GM23338 (cell line): ENCODE measurements around the gene MUC5B. TPM values are rescaled to one million over a fixed set of nuclear protein-coding genes. Genes with fewer than 3 reads are reported as not detected.

Source experiments
- ATAC-seq: fragments of 200-7000 bp; cut with Tn5 transposase; 3 replicates; pipeline ENCODE4 v1.9.1; 2020
- DNase-seq: peaks from one replicate; pipeline ENCODE4 v3.0.0-alpha.2; 2015; ENCODE audit warnings: low spot score
- H2AFZ ChIP-seq: fragments of 200-600 bp; sonication (generic); 2 replicates; pipeline ENCODE4 v1.8.0; 2016; ENCODE audit warnings: antibody characterized with exemption, mild to moderate bottlenecking, moderate library complexity
- H3F3A ChIP-seq: fragments of 200-600 bp; sonication (generic); replicated peaks from 2 replicates; pipeline ENCODE4 v1.8.0; 2017; ENCODE audit warnings: antibody characterized with exemption, mixed run types, low read depth
- H3K27ac ChIP-seq: fragments of 200-600 bp; sonication (generic); 2 replicates; pipeline ENCODE4 v1.6.1; 2016; ENCODE audit warnings: low read depth
- H3K27me3 ChIP-seq: fragments of 200-600 bp; sonication (generic); 2 replicates; pipeline ENCODE4 v1.8.0; 2016; ENCODE audit warnings: mild to moderate bottlenecking, mixed run types, moderate library complexity; ENCODE audit not compliant: insufficient read depth
- H3K36me3 ChIP-seq: fragments of 200-600 bp; sonication (generic); 2 replicates; pipeline ENCODE4 v1.8.0; 2016; ENCODE audit warnings: mild to moderate bottlenecking; ENCODE audit not compliant: insufficient read depth
- H3K4me1 ChIP-seq: fragments of 200-600 bp; sonication (generic); 2 replicates; pipeline ENCODE4 v1.8.0; 2016; ENCODE audit warnings: mild to moderate bottlenecking, moderate library complexity; ENCODE audit not compliant: insufficient read depth
- H3K4me2 ChIP-seq: fragments of 200-600 bp; sonication (generic); 2 replicates; pipeline ENCODE4 v1.7.1; 2017; ENCODE audit warnings: mixed run types
- H3K4me3 ChIP-seq: fragments of 200-600 bp; sonication (generic); 2 replicates; pipeline ENCODE4 v1.6.1; 2016; ENCODE audit warnings: mixed run types
- H3K79me2 ChIP-seq: fragments of 200-600 bp; sonication (generic); replicated peaks from 2 replicates; pipeline ENCODE4 v1.8.0; 2017; ENCODE audit warnings: mild to moderate bottlenecking; ENCODE audit not compliant: insufficient read depth
- H3K9me2 ChIP-seq: fragments of 200-600 bp; sonication (generic); 2 replicates; pipeline ENCODE4 v1.8.0; 2017; ENCODE audit not compliant: insufficient read depth
- H4K20me1 ChIP-seq: fragments of 200-600 bp; sonication (generic); replicated peaks from 2 replicates; pipeline ENCODE4 v1.8.0; 2017; ENCODE audit warnings: mild to moderate bottlenecking; ENCODE audit not compliant: insufficient read depth
- H3K27ac Mint-ChIP-seq: 2 replicates; pipeline ENCODE4 v1.8.0; 2020; ENCODE audit warnings: inconsistent platforms, mild to moderate bottlenecking, moderate library complexity, mixed read lengths
- H3K27me3 Mint-ChIP-seq: 3 replicates; pipeline ENCODE4 v1.8.0; 2022; ENCODE audit warnings: low read depth, mild to moderate bottlenecking, moderate library complexity, mixed read lengths, inconsistent platforms; ENCODE audit not compliant: insufficient read depth, poor library complexity
- H3K36me3 Mint-ChIP-seq: 3 replicates; pipeline ENCODE4 v1.8.0; 2021; ENCODE audit warnings: low read depth, mild to moderate bottlenecking, inconsistent platforms, moderate library complexity, mixed read lengths
- H3K4me1 Mint-ChIP-seq: 3 replicates; pipeline ENCODE4 v1.8.0; 2020; ENCODE audit warnings: mild to moderate bottlenecking, inconsistent platforms, mixed read lengths
- H3K4me3 Mint-ChIP-seq: 3 replicates; pipeline ENCODE4 v1.8.0; 2021; ENCODE audit warnings: moderate library complexity, mild to moderate bottlenecking, inconsistent platforms, mixed read lengths
- H3K9me3 Mint-ChIP-seq: 3 replicates; pipeline ENCODE4 v1.8.0; 2020; ENCODE audit warnings: moderate library complexity, mild to moderate bottlenecking, inconsistent platforms, mixed read lengths
- CREB1 ChIP-seq: fragments of 250-450 bp; sonication (Bioruptor Pico); IDR thresholded peaks from 2 replicates; pipeline ENCODE4 v1.5.0; 2020; ENCODE audit warnings: low read depth, mild to moderate bottlenecking, moderate library complexity
- CTCF ChIP-seq, 2 experiments: fragments of 200-600 bp in 1 of 2; sonication (generic) in 1 of 2; conservative IDR thresholded peaks; 2 replicates each; pipeline versions ENCODE4 v1.5.1 to v1.6.1; 2016 to 2017; ENCODE audit warnings: antibody characterized with exemption in 2 of 2, low read depth in 2 of 2, mild to moderate bottlenecking in 2 of 2, moderate library complexity in 1 of 2
- ETS1 ChIP-seq: IDR thresholded peaks from 2 replicates; pipeline ENCODE4 v1.6.1; 2016; ENCODE audit warnings: antibody characterized with exemption
- EZH2 ChIP-seq: fragments of 200-600 bp; sonication (generic); IDR thresholded peaks from one replicate; pipeline ENCODE4 v1.8.0; 2017; ENCODE audit warnings: antibody characterized with exemption, mild to moderate bottlenecking, low read depth; ENCODE audit not compliant: unreplicated experiment
- EZH2phosphoT487 ChIP-seq: fragments of 200-600 bp; sonication (generic); IDR thresholded peaks from one replicate; pipeline ENCODE4 v1.8.1; 2018; ENCODE audit warnings: antibody characterized with exemption; ENCODE audit not compliant: unreplicated experiment
- POLR2AphosphoS5 ChIP-seq: IDR thresholded peaks from 2 replicates; pipeline ENCODE4 v1.6.1; 2016; ENCODE audit warnings: antibody characterized with exemption, low read depth
- STAT1 ChIP-seq: IDR thresholded peaks from one replicate; pipeline ENCODE4 v1.6.1; 2016; ENCODE audit warnings: antibody characterized with exemption; ENCODE audit not compliant: unreplicated experiment
- ZNF114 ChIP-seq: fragments of 250-450 bp; sonication (Bioruptor Pico); IDR thresholded peaks from 2 replicates; pipeline ENCODE4 v1.5.0; 2020; ENCODE audit warnings: mild to moderate bottlenecking, moderate library complexity
- ZNF331 ChIP-seq: fragments of 250-450 bp; sonication (Bioruptor Pico); IDR thresholded peaks from 2 replicates; pipeline ENCODE4 v1.5.0; 2020; ENCODE audit warnings: low read depth, mild to moderate bottlenecking, moderate library complexity
- ZNF462 ChIP-seq: fragments of 250-450 bp; sonication (Bioruptor Pico); IDR thresholded peaks from 2 replicates; pipeline ENCODE4 v1.5.0; 2020; ENCODE audit warnings: mild to moderate bottlenecking, moderate library complexity
- polyA plus RNA-seq: library from polyadenylated mRNA; unstranded; fragments of >200 nt; fragmentation: Nextera tagmentation; extraction: Ambion mirVana; gene quantifications from 2 replicates; pipeline ENCODE4 v1.2.1, GENCODE V29; 2016
- total RNA-seq: library from RNA; depleted of rRNA; stranded (reverse); fragments of >200 nt; shearing (Covaris generic); gene quantifications from 2 replicates; pipeline ENCODE4 v1.2.3, GENCODE V29; 2014

The MUC5B gene
- total and polyA plus RNA-seq, 2 experiments from 2014 or later = 0.18 to 0.90 TPM

- no peaks in the 10 kb centered on the region for H3F3A ChIP-seq
- H3K27me3 ChIP-seq = no peaks in the 10 kb centered on the region
- Mint-ChIP-seq H3K9me3 (no peaks in the 10 kb centered on the region; the same call in 2 of the 3 replicates), H3K27ac (no peak overlapping the region), H3K27me3 (peaks cover 6% of the 10 kb centered on the region), H3K4me3 (no peak overlapping the region), H3K36me3 (no peaks in the 10 kb centered on the region), H3K4me1 (peaks cover 31% of the 10 kb centered on the region)
- peaks cover 82% of the 10 kb centered on the region for H3K79me2 ChIP-seq
- H2AFZ ChIP-seq = no peak overlapping the region
- ATAC-seq (no peak), DNase-seq (no peak)
- H3K9me2 ChIP-seq = no peaks in the 10 kb centered on the region
- H3K4me1 ChIP-seq = 0 out of 2 replicates have a peak, but pooled peaks cover 5% of the 10 kb centered on the region
- no peaks in the 10 kb centered on the region for H3K36me3 ChIP-seq
- TF ChIP-seq CREB1 (CRISPR knock-in tag) (no peak), ZNF114 (CRISPR knock-in tag) (no peak), STAT1 (no peak), ZNF331 (CRISPR knock-in tag) (no peak), ETS1 (no peak), POLR2AphosphoS5 (no peak), CTCF (conservative IDR thresholded peaks at IDR 0.05; ENCODE audit: low read depth in 2 of 2) (no peak)
- no peak overlapping the region for H3K4me2 ChIP-seq
- H4K20me1 ChIP-seq = no peaks in the 10 kb centered on the region; the same call in 1 of the 2 replicates
- H3K4me3 ChIP-seq = no peak overlapping the region
- H3K27ac ChIP-seq = no peak overlapping the region
Observed at GRCh38 chr11:1302041-1302460, 79.2 kb downstream of the MUC5B start.

DNA sequence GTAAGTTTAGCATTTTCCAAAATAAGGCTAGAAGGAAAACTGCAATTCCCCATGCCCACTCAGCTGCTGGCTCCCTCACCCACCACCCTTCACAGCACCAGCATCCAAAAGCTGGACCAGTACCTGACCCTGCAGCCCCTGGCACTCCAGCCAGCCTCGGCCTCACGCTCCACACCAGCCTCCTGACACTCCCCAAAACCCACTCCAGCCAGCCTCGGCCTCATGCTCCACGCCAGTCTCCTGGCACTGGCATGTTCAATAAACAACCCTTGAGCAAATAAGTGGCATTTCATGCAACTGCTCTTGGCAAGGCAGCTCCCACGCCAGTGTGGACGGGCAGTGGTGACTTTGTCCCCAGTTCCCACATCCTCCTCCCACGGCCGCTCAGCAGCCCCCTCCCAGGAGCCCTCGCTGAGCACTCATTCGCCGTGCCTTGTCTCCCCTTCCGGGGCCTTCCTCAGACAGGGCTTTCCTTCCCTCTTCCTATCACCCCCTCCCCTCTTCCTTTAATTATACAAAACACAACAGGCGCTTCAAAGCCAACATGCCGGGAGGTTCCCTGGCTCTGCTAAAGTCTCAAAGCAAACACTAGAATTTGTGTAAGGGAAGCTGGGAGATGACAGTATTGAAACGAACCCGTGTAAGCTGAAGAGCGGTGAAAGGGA, 79.7 kb downstream of the MUC5B start:
- no peaks in the 10 kb centered on the region; the same call in 2 of the 3 replicates for H3K9me3 Mint-ChIP-seq
- Histone ChIP-seq H3K27me3 (no peaks in the 10 kb centered on the region), H3K27ac (no peak overlapping the region), H3K4me3 (no peak overlapping the region), H3K4me2 (no peak overlapping the region), H4K20me1 (peaks cover 2% of the 10 kb centered on the region; the same call in 1 of the 2 replicates), H3F3A (no peaks in the 10 kb centered on the region), H3K4me1 (0 out of 2 replicates have a peak, but pooled peaks cover 5% of the 10 kb centered on the region), H3K79me2 (peaks cover 85% of the 10 kb centered on the region), H3K36me3 (no peaks in the 10 kb centered on the region), H2AFZ (no peak overlapping the region), H3K9me2 (no peaks in the 10 kb centered on the region)
- ATAC-seq = no peak
- no peak overlapping the region; the same call in 1 of the 2 replicates for H3K27ac Mint-ChIP-seq
- DNase-seq = no peak
- peaks cover 31% of the 10 kb centered on the region for H3K4me1 Mint-ChIP-seq
- no peak overlapping the region for H3K4me3 Mint-ChIP-seq
- peaks cover 7% of the 10 kb centered on the region for H3K27me3 Mint-ChIP-seq
- H3K36me3 Mint-ChIP-seq = no peaks in the 10 kb centered on the region
- no peak for TF ChIP-seq EZH2
- no peak for TF ChIP-seq ETS1
- TF ChIP-seq EZH2phosphoT487 = no peak
- TF ChIP-seq POLR2AphosphoS5 = no peak
- TF ChIP-seq ZNF462 (CRISPR knock-in tag) = no peak
- TF ChIP-seq CREB1 (CRISPR knock-in tag) = no peak
